ENCODE measurements around the gene DNAH10. TPM values are rescaled to one million over a fixed set of nuclear protein-coding genes. Genes with fewer than 3 reads are reported as not detected.

Gene DNAH10
- total and polyA plus RNA-seq, 12 donors: 0.06 to 1.5 (median 0.28) TPM

DNA sequence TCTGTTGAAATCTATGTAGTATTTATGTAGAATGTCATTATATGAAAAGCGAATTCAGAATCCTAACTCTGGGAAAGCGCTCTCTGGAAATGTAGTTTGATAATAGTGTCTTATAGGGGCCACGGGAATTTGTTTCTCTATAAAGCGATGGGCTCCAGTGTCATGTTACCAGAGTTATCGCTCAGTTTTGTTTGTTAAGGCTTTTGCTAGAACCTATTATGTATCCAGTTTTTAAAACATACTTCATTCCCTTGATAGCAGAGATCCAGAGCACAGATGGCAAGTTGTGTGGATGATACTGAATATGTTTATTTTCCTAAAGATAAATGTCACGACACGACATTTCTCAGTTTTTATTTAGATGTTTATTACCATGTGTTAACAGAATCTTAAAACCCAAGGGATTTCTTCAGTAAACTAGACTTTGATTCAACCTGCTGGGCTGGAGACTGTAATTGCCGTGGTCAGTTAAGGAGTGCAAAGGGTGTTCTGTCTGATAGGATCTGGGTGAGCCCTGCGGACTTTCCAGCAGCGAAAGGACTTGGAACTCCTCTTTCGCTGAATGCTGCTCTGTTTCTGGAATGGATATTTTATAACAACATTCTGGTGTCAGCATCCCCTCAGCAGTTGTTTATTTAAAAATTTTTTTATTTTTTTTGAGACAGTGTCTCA is 1.7 kb upstream of the DNAH10 start:
- Histone ChIP-seq H3K4me1 (replicated peaks in 1 of 2) (peaks cover 0 to 8% of the 10 kb centered on the region in 2 donors), H3K27ac (no peak overlapping the region), H3K4me3 (no peak overlapping the region), H3K27me3 (peaks cover 11% of the 10 kb centered on the region), H3K36me3 (replicated peaks in 1 of 2) (peaks cover 0 to 6% of the 10 kb centered on the region in 2 donors), H3K9me3 (replicated peaks in 1 of 3) (no peaks in the 10 kb centered on the region)
- TF ChIP-seq, protein P1, sequence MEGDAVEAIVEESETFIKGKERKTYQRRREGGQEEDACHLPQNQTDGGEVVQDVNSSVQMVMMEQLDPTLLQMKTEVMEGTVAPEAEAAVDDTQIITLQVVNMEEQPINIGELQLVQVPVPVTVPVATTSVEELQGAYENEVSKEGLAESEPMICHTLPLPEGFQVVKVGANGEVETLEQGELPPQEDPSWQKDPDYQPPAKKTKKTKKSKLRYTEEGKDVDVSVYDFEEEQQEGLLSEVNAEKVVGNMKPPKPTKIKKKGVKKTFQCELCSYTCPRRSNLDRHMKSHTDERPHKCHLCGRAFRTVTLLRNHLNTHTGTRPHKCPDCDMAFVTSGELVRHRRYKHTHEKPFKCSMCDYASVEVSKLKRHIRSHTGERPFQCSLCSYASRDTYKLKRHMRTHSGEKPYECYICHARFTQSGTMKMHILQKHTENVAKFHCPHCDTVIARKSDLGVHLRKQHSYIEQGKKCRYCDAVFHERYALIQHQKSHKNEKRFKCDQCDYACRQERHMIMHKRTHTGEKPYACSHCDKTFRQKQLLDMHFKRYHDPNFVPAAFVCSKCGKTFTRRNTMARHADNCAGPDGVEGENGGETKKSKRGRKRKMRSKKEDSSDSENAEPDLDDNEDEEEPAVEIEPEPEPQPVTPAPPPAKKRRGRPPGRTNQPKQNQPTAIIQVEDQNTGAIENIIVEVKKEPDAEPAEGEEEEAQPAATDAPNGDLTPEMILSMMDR (IDR thresholded peaks at IDR 0.05): no peak
- TF ChIP-seq POLR2A (IDR thresholded peaks at IDR 0.05): no peak
- WGBS, 4 donors: 95 to 97% (median 96%) methylated on average over 11 of the region's 11 CpGs
- intact Hi-C loops (cut with DNase I): no loop called here
- no peak for DNase-seq

DNA sequence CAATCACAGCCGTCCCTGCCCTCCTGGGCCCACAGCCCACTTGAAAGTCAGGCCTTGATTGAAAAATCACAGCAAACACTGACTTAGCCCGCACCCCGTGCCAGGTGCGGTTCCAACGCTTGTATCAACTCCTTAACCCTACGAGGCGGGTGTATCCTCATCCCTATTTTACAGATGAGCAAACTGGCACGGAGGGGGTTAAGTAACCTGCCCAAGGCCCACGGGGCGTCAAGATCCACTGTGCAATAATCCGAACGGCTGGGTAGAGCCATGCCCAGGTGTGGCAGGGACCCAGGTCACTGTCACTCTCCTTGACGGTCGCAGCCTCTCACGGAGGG is 583 bp downstream of the DNAH10 start:
- Histone ChIP-seq H3K27me3 (peaks cover 11% of the 10 kb centered on the region), H3K4me1 (replicated peaks in 1 of 2) (peaks cover 0 to 8% of the 10 kb centered on the region in 2 donors), H3K36me3 (replicated peaks in 1 of 2) (peaks cover 0 to 3% of the 10 kb centered on the region in 2 donors), H3K27ac (no peak overlapping the region), H3K4me3 (peak overlapping the region in 1 of 4 donors; percentile 57), H3K9me3 (replicated peaks in 1 of 3) (no peaks in the 10 kb centered on the region)
- 36 to 53% (median 41%) methylated on average over 8 to 15 of the region's 15 CpGs for WGBS, 4 donors
- intact Hi-C loops (cut with DNase I): no loop called here
- DNase-seq: peak in 1 of 7 donors; percentile 35
- TF ChIP-seq, protein P1 (IDR thresholded peaks at IDR 0.05): no peak
- TF ChIP-seq POLR2A (IDR thresholded peaks at IDR 0.05): no peak

DNA sequence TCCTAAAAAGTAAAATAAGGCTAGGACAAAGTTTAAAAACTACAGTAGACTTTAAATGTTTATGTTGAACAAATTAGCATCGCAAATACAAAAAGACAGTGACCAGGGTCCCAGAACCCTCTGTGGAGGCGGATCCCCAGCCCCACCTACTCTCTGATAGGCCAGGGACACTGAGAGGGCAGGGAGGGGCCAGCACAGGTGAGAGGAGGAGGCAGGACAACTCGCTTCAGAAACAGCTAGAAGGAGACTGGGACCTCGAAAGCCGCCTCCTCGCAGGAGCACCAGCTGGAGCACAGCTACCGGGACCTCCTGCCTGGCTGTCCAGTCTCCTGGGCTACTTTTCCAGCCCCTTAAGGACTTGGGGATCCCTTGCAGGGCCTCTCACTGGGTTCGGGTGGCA is 992 bp downstream of the DNAH10 start:
- DNase-seq: peak in 1 of 7 donors; percentile 23
- no peak for TF ChIP-seq POLR2A (IDR thresholded peaks at IDR 0.05)
- TF ChIP-seq, protein P1 (IDR thresholded peaks at IDR 0.05): no peak
- Histone ChIP-seq H3K27ac (no peak overlapping the region), H3K4me3 (no peak overlapping the region), H3K9me3 (replicated peaks in 1 of 3) (no peaks in the 10 kb centered on the region), H3K27me3 (peaks cover 11% of the 10 kb centered on the region), H3K36me3 (replicated peaks in 1 of 2) (no peaks in the 10 kb centered on the region), H3K4me1 (replicated peaks in 1 of 2) (peaks cover 0 to 8% of the 10 kb centered on the region in 2 donors)
- intact Hi-C loops (cut with DNase I): no loop called here
- WGBS, 4 donors: 74 to 89% (median 87%) methylated on average over 8 of the region's 8 CpGs

DNA sequence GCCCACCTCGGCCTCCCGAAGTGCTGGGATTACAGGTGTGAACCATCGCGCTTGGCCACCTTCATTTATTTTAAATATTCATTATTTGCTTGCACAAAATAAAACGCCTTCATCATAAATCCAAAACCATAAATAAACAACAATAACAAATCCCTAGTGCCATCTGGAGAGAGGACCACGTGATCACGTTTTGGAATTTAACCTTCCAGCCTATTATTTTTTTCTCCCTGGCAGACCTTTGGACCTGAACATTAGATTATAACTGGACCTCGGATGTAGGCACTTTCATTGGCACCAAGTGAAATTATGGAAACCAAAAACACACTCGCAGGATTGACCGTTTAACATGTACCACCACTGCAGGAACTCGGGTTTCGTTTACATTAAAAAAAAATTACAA is 2.0 kb downstream of the DNAH10 start:
- 80 to 85% (median 84%) methylated on average over 12 of the region's 12 CpGs for WGBS, 4 donors
- no peak for TF ChIP-seq POLR2A (IDR thresholded peaks at IDR 0.05)
- TF ChIP-seq, protein P1 (IDR thresholded peaks at IDR 0.05): no peak
- no peaks in the 10 kb centered on the region for H3K36me3 ChIP-seq (replicated peaks in 1 of 2)
- H3K4me1 ChIP-seq (replicated peaks in 1 of 2): peaks cover 0 to 8% of the 10 kb centered on the region in 2 donors
- peaks cover 11% of the 10 kb centered on the region for H3K27me3 ChIP-seq
- no peaks in the 10 kb centered on the region for H3K9me3 ChIP-seq (replicated peaks in 1 of 3)
- no peak overlapping the region for H3K27ac ChIP-seq
- intact Hi-C loops (cut with DNase I): no loop called here
- no peak for DNase-seq
- H3K4me3 ChIP-seq: no peak overlapping the region

Measured in adrenal gland (tissue), 12 donors.